GM23248 (cell line): ENCODE results near the gene ADM. TPM values are rescaled to one million over a fixed set of nuclear protein-coding genes. Genes with fewer than 3 reads are reported as not detected.

ENCODE experiments used
- DNase-seq: peaks from one replicate; pipeline ENCODE4 v3.0.0-alpha.2; 2015
- H2AFZ ChIP-seq: fragments of 200-600 bp; sonication (generic); 2 replicates; pipeline ENCODE4 v1.6.1; 2016; ENCODE audit warnings: antibody characterized with exemption
- H3F3A ChIP-seq: fragments of 200-600 bp; sonication (generic); 2 replicates; pipeline ENCODE4 v1.6.1; 2016; ENCODE audit warnings: mild to moderate bottlenecking, antibody characterized with exemption, mixed run types; ENCODE audit not compliant: insufficient read depth
- H3K27ac ChIP-seq: fragments of 200-600 bp; sonication (generic); 2 replicates; pipeline ENCODE4 v1.5.1; 2016; ENCODE audit warnings: mild to moderate bottlenecking
- H3K27me3 ChIP-seq: fragments of 200-600 bp; sonication (generic); replicated peaks from 2 replicates; pipeline ENCODE4 v1.6.1; 2016; ENCODE audit warnings: mild to moderate bottlenecking; ENCODE audit not compliant: insufficient read depth
- H3K36me3 ChIP-seq: fragments of 200-600 bp; sonication (generic); 2 replicates; pipeline ENCODE4 v1.6.1; 2016; ENCODE audit warnings: low read depth, mild to moderate bottlenecking
- H3K4me1 ChIP-seq: fragments of 200-600 bp; sonication (generic); 2 replicates; pipeline ENCODE4 v1.6.1; 2016; ENCODE audit warnings: mild to moderate bottlenecking; ENCODE audit not compliant: insufficient read depth
- H3K4me2 ChIP-seq: fragments of 200-600 bp; sonication (generic); one replicate; pipeline ENCODE4 v1.6.1; 2016; ENCODE audit warnings: mild to moderate bottlenecking; ENCODE audit not compliant: unreplicated experiment
- H3K4me3 ChIP-seq: fragments of 200-600 bp; sonication (generic); 2 replicates; pipeline ENCODE4 v1.5.1; 2016; ENCODE audit warnings: mild to moderate bottlenecking
- H3K79me2 ChIP-seq: fragments of 200-600 bp; sonication (generic); 2 replicates; pipeline ENCODE4 v1.6.1; 2016; ENCODE audit warnings: mild to moderate bottlenecking; ENCODE audit not compliant: insufficient read depth
- H3K9ac ChIP-seq: fragments of 200-600 bp; sonication (generic); 2 replicates; pipeline ENCODE4 v1.6.1; 2016; ENCODE audit warnings: mild to moderate bottlenecking
- H3K9me2 ChIP-seq: fragments of 200-600 bp; sonication (generic); 2 replicates; pipeline ENCODE4 v1.6.1; 2016; ENCODE audit warnings: mixed run types, mild to moderate bottlenecking, moderate library complexity; ENCODE audit not compliant: insufficient read depth
- H3K9me3 ChIP-seq: fragments of 200-600 bp; sonication (generic); one replicate; pipeline ENCODE4 v1.6.1; 2017; ENCODE audit warnings: low read depth
- H4K20me1 ChIP-seq: fragments of 200-600 bp; sonication (generic); 2 replicates; pipeline ENCODE4 v1.6.0; 2016; ENCODE audit not compliant: insufficient read depth
- EZH2 ChIP-seq: fragments of 200-600 bp; sonication (generic); IDR thresholded peaks from 2 replicates; pipeline ENCODE4 v1.6.1; 2018; ENCODE audit warnings: antibody characterized with exemption, mild to moderate bottlenecking; ENCODE audit not compliant: insufficient read depth, poor library complexity, severe bottlenecking
- EZH2phosphoT487 ChIP-seq: fragments of 200-600 bp; sonication (generic); IDR thresholded peaks from 2 replicates; pipeline ENCODE4 v1.6.1; 2018; ENCODE audit warnings: antibody characterized with exemption, moderate library complexity, mild to moderate bottlenecking, low read depth; ENCODE audit not compliant: insufficient read depth
- WGBS, 2 experiments: methylation state at CpG; one replicate each; pipeline ENCODE4 v1.1.6; 2015 to 2017; ENCODE audit warnings: low lambda C conversion rate in 2 of 2, low coverage in 1 of 2; ENCODE audit errors: missing lambda C conversion rate in 2 of 2; 5-methylcytosine and 5-hydroxymethylcytosine counted together
- in situ Hi-C: fragments of 300-500 bp; cut with MboI; formaldehyde crosslinking; loops from 2 replicates; pipeline ENCODE4 v1.15.0; 2020
- polyA plus RNA-seq: library from polyadenylated mRNA; unstranded; fragments of >200 nt; fragmentation: Nextera tagmentation; extraction: Ambion mirVana; gene quantifications from 2 replicates; pipeline ENCODE4 v1.2.1, GENCODE V29; 2016
- total RNA-seq: library from RNA; depleted of rRNA; stranded (reverse); fragments of >200 nt; shearing (Covaris generic); gene quantifications from 2 replicates; pipeline ENCODE4 v1.2.3, GENCODE V29; 2014

The ADM gene
- total and polyA plus RNA-seq, 2 experiments from 2014 or later = 451 to 551 TPM

DNA sequence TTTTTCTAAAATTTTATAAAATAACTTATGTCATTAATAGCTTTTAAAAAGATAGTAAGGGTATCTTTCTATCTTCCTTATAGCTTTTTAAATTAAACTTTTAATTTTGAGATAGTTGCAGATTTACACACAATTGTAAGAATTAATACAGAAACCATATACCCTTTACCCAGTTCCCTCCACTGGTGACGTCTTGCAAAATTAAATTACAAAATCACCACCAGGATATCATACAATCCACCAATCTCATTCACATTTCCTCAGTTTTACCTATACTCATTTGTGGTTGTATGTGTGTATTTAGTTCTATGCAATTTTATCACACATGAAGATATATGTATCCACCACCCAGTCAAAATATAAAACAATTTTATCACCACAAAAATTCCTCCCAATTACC lies 20.9 kb upstream of the ADM start:
- Histone ChIP-seq H3K36me3 (no peaks in the 10 kb centered on the region), H3K4me2 (no peak overlapping the region), H3F3A (no peaks in the 10 kb centered on the region), H3K9ac (no peak overlapping the region), H2AFZ (no peak overlapping the region), H3K27me3 (no peaks in the 10 kb centered on the region), H3K4me3 (no peak overlapping the region), H3K79me2 (peaks cover 98% of the 10 kb centered on the region), H4K20me1 (0 out of 2 replicates have a peak, but pooled peaks cover 7% of the 10 kb centered on the region), H3K9me2 (no peaks in the 10 kb centered on the region; the same call in 1 of the 2 replicates), H3K27ac (no peak overlapping the region), H3K9me3 (no peaks in the 10 kb centered on the region), H3K4me1 (no peaks in the 10 kb centered on the region)
- WGBS, 2 experiments = 100% methylated on average over 1 of the region's 1 CpG
- TF ChIP-seq EZH2 (no peak), EZH2phosphoT487 (no peak)
- no peak for DNase-seq
- in situ Hi-C loops = no loop called here

GRCh38 chr11:10285148-10285802 lies 19.6 kb upstream of the ADM start:
- no peaks in the 10 kb centered on the region for H3K36me3 ChIP-seq
- peaks cover 98% of the 10 kb centered on the region for H3K79me2 ChIP-seq
- H3K27ac ChIP-seq = no peak overlapping the region
- in situ Hi-C loops = no loop called here
- H3K9me2 ChIP-seq = no peaks in the 10 kb centered on the region; the same call in 1 of the 2 replicates
- no peak overlapping the region for H3K9ac ChIP-seq
- H3K9me3 ChIP-seq = no peaks in the 10 kb centered on the region
- DNase-seq = no peak
- H2AFZ ChIP-seq = no peak overlapping the region
- TF ChIP-seq EZH2phosphoT487 = no peak
- TF ChIP-seq EZH2 = no peak
- H3K4me2 ChIP-seq = no peak overlapping the region
- H3K4me3 ChIP-seq = no peak overlapping the region
- H3F3A ChIP-seq = no peaks in the 10 kb centered on the region
- H4K20me1 ChIP-seq = 0 out of 2 replicates have a peak, but pooled peaks cover 7% of the 10 kb centered on the region
- WGBS, 2 experiments = 84 to 89% methylated on average over 4 of the region's 4 CpGs
- H3K4me1 ChIP-seq = no peaks in the 10 kb centered on the region
- H3K27me3 ChIP-seq = no peaks in the 10 kb centered on the region

DNA sequence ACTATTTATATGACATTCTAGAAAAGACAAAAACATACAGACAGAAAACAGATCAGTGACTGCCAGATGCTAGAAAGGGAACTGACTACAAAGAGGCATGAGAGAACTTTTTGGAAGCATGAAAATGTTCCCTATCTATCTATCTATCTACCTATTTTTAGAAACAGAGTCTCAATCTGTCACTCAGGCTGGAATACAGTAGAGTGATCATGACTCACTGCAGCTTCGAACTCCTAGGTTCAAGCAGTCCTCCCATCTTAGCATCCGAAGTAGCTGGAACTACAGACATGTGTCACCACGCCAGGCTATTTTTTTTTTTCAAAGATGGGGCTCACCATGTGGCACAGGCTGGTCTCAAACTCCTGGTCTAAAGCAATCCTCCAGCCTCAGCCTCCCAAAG lies 17.7 kb upstream of the ADM start:
- Histone ChIP-seq H3K9ac (no peak overlapping the region), H3K4me3 (no peak overlapping the region), H3K36me3 (no peaks in the 10 kb centered on the region), H3K79me2 (peaks cover 98% of the 10 kb centered on the region), H3F3A (peaks cover 4% of the 10 kb centered on the region), H3K4me2 (no peak overlapping the region), H3K4me1 (peaks cover 5% of the 10 kb centered on the region), H3K9me3 (no peaks in the 10 kb centered on the region), H3K27me3 (no peaks in the 10 kb centered on the region), H4K20me1 (0 out of 2 replicates have a peak, but pooled peaks cover 7% of the 10 kb centered on the region), H3K9me2 (no peaks in the 10 kb centered on the region; the same call in 1 of the 2 replicates), H2AFZ (no peak overlapping the region), H3K27ac (no peak overlapping the region)
- in situ Hi-C loops = no loop called here
- TF ChIP-seq EZH2 (no peak), EZH2phosphoT487 (no peak)
- WGBS, 2 experiments = 66 to 80% methylated on average over 3 of the region's 3 CpGs
- no peak for DNase-seq

DNA sequence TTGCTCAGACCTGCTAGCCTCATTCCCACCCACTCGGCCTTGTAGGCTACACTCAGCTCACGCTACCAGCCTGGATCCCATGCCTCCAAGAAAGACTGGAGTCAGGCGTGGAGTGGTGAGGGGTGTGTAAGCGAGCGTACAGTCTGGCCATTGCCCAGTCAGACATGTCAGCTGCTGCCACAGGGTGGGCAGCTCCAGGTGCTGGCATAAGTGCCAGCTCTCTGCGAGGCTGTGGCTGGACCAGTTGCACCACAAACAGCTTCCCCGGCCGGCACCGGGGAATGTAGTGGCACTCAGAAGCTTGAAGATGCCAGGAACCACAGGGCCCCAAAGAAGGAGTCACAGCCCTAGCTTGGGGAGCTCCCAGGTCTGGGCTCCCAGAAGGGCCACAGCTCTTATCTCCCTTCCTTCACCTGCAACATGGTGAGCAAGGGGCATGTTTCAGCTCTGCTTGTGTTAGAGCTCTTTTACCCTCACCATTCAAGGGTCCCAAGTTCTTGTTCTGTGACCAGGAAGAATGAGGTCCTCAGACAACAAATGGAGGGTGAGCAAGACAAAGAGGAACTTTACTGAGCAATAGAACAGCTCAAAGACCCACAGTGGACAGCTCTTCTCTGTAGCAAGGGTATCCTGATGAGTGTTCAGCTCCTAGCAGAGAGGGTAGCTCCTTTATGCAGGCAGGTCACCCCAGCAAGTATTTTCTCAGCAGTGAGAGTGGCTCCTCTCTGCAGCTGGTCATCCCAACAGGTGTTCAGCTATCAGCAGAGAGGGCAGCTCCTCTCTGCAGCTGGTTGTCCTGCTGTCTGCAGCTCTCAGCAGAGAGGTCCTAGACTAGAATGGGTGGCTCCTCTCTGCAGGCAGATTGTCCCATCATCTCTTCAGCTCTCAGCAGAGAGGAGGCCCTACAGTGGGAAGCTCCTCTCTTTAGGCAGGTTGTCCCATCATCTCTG lies 16.8 kb upstream of the ADM start:
- peaks cover 14% of the 10 kb centered on the region for H3K4me1 ChIP-seq
- no peaks in the 10 kb centered on the region for H3K36me3 ChIP-seq
- no peaks in the 10 kb centered on the region for H3K9me3 ChIP-seq
- DNase-seq = no peak
- no peaks in the 10 kb centered on the region for H3K27me3 ChIP-seq
- no peak overlapping the region for H2AFZ ChIP-seq
- peaks cover 13% of the 10 kb centered on the region for H3F3A ChIP-seq
- H3K9me2 ChIP-seq = no peaks in the 10 kb centered on the region
- no peak overlapping the region for H3K9ac ChIP-seq
- TF ChIP-seq EZH2 = no peak
- no peak for TF ChIP-seq EZH2phosphoT487
- 89% methylated on average over 8 to 9 of the region's 9 CpGs for WGBS, 2 experiments
- H3K27ac ChIP-seq = no peak overlapping the region
- H3K79me2 ChIP-seq = peaks cover 98% of the 10 kb centered on the region
- no peak overlapping the region for H3K4me2 ChIP-seq
- 0 out of 2 replicates have a peak, but pooled peaks cover 4% of the 10 kb centered on the region for H4K20me1 ChIP-seq
- no peak overlapping the region for H3K4me3 ChIP-seq
- in situ Hi-C loops = no loop called here
